ENCODE measurements around the gene PLA2G2C.

GRCh38 chr1:20138346-20138745, 48.0 kb downstream of the PLA2G2C start:
- TF ChIP-seq POLR2AphosphoS5 (IDR thresholded peaks at IDR 0.05; ENCODE audit: borderline replicate concordance, low read depth, low read length) (no peak), EZH2 (IDR thresholded peaks at IDR 0.05) (no peak)
